ENCODE data around the gene RASA2.

DNA sequence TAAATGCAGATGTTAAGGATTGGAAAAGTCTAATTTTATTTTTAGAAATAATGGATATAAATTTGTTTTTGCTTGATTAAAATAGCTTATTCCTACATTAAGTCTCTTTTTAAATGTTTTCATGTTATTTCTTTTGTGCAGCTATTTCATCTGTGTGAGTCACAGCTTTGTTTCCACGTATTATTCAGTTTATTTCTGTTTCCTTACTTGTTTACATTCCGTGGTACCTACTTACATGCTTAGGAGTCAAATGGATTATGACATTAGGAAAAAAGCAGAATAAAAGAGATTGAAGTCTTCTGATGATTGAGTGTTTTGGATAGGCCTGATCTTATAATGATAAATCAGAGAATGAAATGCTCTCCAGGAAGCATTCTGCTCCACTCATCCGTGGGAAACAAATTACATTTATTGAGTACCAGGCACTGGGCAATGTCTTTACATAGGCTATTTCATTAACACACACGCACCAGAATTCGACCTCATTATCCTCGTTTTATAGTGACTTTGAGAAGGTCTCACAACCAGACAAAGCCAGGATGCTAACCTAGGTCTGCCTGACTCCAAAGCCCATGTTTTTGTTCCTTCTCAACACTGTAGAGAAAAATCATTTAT is 38.1 kb upstream of the RASA2 start:
- TF ChIP-seq, protein P1, sequence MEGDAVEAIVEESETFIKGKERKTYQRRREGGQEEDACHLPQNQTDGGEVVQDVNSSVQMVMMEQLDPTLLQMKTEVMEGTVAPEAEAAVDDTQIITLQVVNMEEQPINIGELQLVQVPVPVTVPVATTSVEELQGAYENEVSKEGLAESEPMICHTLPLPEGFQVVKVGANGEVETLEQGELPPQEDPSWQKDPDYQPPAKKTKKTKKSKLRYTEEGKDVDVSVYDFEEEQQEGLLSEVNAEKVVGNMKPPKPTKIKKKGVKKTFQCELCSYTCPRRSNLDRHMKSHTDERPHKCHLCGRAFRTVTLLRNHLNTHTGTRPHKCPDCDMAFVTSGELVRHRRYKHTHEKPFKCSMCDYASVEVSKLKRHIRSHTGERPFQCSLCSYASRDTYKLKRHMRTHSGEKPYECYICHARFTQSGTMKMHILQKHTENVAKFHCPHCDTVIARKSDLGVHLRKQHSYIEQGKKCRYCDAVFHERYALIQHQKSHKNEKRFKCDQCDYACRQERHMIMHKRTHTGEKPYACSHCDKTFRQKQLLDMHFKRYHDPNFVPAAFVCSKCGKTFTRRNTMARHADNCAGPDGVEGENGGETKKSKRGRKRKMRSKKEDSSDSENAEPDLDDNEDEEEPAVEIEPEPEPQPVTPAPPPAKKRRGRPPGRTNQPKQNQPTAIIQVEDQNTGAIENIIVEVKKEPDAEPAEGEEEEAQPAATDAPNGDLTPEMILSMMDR (conservative IDR thresholded peaks at IDR 0.05; ENCODE audit: low read length), result no peak
- TF ChIP-seq EZH2phosphoT487 (IDR thresholded peaks at IDR 0.05; ENCODE audit: borderline replicate concordance), result no peak
